WERI-Rb-1 (cell line): Measurements from ENCODE around the gene CBR4.
"Not testable (repeated sequence)": the region's sequence is repeated elsewhere in the genome, so short reads cannot be mapped to it uniquely, and the experiment has no call there.

ENCODE experiments used
- DNase-seq: peaks from one replicate; pipeline ENCODE4 v3.0.0-alpha.2; 2020
- H3K27ac ChIP-seq: fragments of 250-450 bp; sonication (Bioruptor Pico); 2 replicates; pipeline ENCODE4 v1.5.1; 2020; ENCODE audit warnings: mild to moderate bottlenecking, moderate library complexity
- H3K27me3 ChIP-seq: fragments of 250-450 bp; sonication (Bioruptor Pico); 2 replicates; pipeline ENCODE4 v1.5.1; 2021; ENCODE audit warnings: mild to moderate bottlenecking, low read depth, moderate library complexity; ENCODE audit not compliant: insufficient read depth, severe bottlenecking
- H3K36me3 ChIP-seq: fragments of 250-450 bp; sonication (Bioruptor Pico); 2 replicates; pipeline ENCODE4 v1.5.1; 2020; ENCODE audit warnings: mild to moderate bottlenecking, moderate library complexity
- H3K4me3 ChIP-seq: 2 replicates; pipeline ENCODE4 v1.5.1; 2011; ENCODE audit warnings: low read depth, mild to moderate bottlenecking, control low read depth, low read length
- H3K9me3 ChIP-seq: fragments of 250-450 bp; sonication (Bioruptor Pico); 2 replicates; pipeline ENCODE4 v1.5.1; 2021; ENCODE audit warnings: mild to moderate bottlenecking, moderate library complexity; ENCODE audit not compliant: severe bottlenecking
- TF ChIP-seq, protein P1 (sequence below): IDR thresholded peaks from 2 replicates; pipeline ENCODE4 v1.5.1; 2011; ENCODE audit warnings: low read depth, mild to moderate bottlenecking, control low read depth, inconsistent platforms, low read length

The CBR4 gene

GRCh38 chr4:168972596-168972995 is 37.5 kb downstream of the CBR4 start:
- no peak overlapping the region for H3K27ac ChIP-seq
- no peaks in the 10 kb centered on the region for H3K27me3 ChIP-seq
- H3K36me3 ChIP-seq, result peaks cover 17% of the 10 kb centered on the region
- no peak overlapping the region for H3K4me3 ChIP-seq
- no peak for DNase-seq
- peaks cover 11% of the 10 kb centered on the region for H3K9me3 ChIP-seq
- TF ChIP-seq, protein P1, sequence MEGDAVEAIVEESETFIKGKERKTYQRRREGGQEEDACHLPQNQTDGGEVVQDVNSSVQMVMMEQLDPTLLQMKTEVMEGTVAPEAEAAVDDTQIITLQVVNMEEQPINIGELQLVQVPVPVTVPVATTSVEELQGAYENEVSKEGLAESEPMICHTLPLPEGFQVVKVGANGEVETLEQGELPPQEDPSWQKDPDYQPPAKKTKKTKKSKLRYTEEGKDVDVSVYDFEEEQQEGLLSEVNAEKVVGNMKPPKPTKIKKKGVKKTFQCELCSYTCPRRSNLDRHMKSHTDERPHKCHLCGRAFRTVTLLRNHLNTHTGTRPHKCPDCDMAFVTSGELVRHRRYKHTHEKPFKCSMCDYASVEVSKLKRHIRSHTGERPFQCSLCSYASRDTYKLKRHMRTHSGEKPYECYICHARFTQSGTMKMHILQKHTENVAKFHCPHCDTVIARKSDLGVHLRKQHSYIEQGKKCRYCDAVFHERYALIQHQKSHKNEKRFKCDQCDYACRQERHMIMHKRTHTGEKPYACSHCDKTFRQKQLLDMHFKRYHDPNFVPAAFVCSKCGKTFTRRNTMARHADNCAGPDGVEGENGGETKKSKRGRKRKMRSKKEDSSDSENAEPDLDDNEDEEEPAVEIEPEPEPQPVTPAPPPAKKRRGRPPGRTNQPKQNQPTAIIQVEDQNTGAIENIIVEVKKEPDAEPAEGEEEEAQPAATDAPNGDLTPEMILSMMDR, result no peak

GRCh38 chr4:168960716-168961115 is 49.3 kb downstream of the CBR4 start:
- TF ChIP-seq, protein P1, result no peak
- Histone ChIP-seq H3K4me3 (no peak overlapping the region), H3K9me3 (no peaks in the 10 kb centered on the region), H3K27ac (no peak overlapping the region), H3K27me3 (no peaks in the 10 kb centered on the region), H3K36me3 (no peaks in the 10 kb centered on the region)
- DNase-seq, result no peak

- no peak for DNase-seq
- H3K27me3 ChIP-seq, result no peaks in the 10 kb centered on the region
- TF ChIP-seq, protein P1, result no peak
- H3K9me3 ChIP-seq, result no peaks in the 10 kb centered on the region
- H3K36me3 ChIP-seq, result no peaks in the 10 kb centered on the region
- H3K27ac ChIP-seq, result no peak overlapping the region
- no peak overlapping the region for H3K4me3 ChIP-seq
Measured at GRCh38 chr4:168955674-168956073, 54.4 kb downstream of the CBR4 start.

GRCh38 chr4:168952821-168953246 is 57.2 kb downstream of the CBR4 start:
- not testable (repeated sequence) for H3K9me3 ChIP-seq, H3K27ac ChIP-seq, DNase-seq, H3K27me3 ChIP-seq, H3K4me3 ChIP-seq, H3K36me3 ChIP-seq

DNA sequence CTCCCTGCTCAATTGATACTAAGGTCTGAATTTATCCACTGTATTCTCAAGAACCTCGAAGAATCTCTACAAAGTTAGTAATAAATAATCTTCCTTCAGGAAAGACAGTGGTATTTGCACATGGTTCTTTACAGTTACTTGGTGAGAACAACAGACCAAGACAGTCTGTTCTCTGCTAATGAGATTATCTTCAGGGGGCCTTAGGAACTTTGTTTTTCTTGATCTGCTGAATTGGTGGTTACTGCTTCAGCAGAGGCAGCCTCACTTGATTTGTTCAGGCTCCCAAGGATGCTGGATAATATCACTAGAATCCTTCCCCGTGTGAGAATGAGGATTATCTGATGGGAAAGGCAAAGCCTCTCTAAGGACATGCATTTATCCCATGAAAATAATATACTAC is 64.8 kb downstream of the CBR4 start:
- Histone ChIP-seq H3K27me3 (no peaks in the 10 kb centered on the region), H3K9me3 (peaks cover under 1% of the 10 kb centered on the region), H3K27ac (no peak overlapping the region), H3K4me3 (no peak overlapping the region), H3K36me3 (no peaks in the 10 kb centered on the region)
- DNase-seq, result no peak
- TF ChIP-seq, protein P1, result no peak

- TF ChIP-seq, protein P1, result peak; percentile 69
- no peak for DNase-seq
- no peaks in the 10 kb centered on the region for H3K9me3 ChIP-seq
- H3K27me3 ChIP-seq, result no peaks in the 10 kb centered on the region
- no peak overlapping the region for H3K27ac ChIP-seq
- H3K4me3 ChIP-seq, result no peak overlapping the region
- H3K36me3 ChIP-seq, result no peaks in the 10 kb centered on the region
Measured at GRCh38 chr4:168942985-168943384, 67.1 kb downstream of the CBR4 start.
